HG03095 (cell line): ENCODE results near the gene NAA11.

Experiments
- ATAC-seq: cut with Tn5 transposase; IDR thresholded peaks from one replicate; pipeline ENCODE4 v1.9.1; 2021; ENCODE audit warnings: moderate library complexity; ENCODE audit not compliant: unreplicated experiment

The NAA11 gene

DNA sequence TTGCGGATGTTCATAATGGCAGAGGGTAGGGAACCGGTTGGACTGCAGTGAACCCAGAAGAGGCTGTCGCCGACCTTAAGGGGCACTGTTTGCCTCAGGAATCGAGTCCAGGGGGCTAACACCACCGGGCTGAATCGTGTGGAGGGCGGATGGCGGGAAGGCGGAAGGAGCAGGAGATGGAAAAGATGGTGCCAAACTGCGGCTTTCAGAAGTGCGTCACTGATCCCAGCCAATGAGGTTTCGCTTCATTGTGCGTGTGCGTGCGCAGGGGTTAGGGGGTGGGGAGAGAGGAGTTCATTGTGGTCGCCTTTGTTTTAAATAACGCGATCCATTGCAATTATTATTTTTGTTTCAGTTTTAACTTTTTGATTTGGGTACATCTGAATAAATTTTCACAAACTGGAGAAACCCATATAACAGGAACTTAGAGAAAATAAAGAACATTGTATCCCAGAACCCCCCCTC lies at the start of gene NAA11:
Gene NAA11 (minus strand): TSS at position 198 of the 465 bp plus-strand sequence. CDS start 184 bp downstream, at position 14.
- ATAC-seq = no peak

GRCh38 chr4:79370026-79370425 lies 44.2 kb upstream of the NAA11 start:
- no peak for ATAC-seq

DNA sequence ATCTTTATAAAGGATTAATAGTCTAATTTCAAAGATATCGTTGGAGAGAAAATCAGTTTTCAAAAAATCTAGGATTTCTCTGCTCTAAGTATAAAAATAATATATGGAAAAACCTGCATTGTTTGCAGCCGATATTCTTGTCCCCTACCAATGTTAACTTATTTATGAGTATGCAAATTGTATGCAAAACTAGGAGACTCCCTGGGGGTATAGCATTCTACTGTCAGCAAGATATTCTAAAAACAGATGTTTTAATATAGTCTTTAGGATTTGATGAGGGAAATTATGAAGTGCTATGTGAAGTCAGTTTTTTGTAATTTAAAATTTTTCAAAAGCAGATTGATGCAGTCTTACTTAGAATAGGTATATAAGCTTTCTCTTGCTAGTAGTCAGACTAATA lies 41.2 kb upstream of the NAA11 start:
- no peak for ATAC-seq

- no peak for ATAC-seq
Measured at GRCh38 chr4:79366422-79366821, 40.6 kb upstream of the NAA11 start.

GRCh38 chr4:79364061-79364460 lies 38.2 kb upstream of the NAA11 start:
- no peak for ATAC-seq

GRCh38 chr4:79362626-79363025 lies 36.8 kb upstream of the NAA11 start:
- no peak for ATAC-seq

DNA sequence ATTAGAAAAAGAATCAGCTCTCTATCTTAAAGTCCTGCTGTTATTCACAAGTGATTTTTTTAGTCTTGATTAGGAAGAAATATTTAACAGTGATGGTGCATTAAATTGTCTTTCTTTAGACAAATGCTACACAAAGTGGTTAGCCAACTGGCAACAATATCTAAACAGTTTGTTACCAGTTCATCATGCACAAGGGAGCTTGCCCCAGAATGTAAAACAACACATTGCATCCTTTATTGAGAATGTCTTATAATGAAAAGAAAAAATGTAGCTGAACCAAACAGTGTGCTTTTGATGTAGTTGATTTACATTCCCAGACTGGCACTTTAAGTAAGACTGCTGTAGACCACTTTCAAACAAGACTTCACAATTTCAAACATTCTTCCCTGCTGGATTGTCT lies 34.1 kb upstream of the NAA11 start:
- no peak for ATAC-seq

GRCh38 chr4:79358438-79358837 lies 32.6 kb upstream of the NAA11 start:
- ATAC-seq = no peak

DNA sequence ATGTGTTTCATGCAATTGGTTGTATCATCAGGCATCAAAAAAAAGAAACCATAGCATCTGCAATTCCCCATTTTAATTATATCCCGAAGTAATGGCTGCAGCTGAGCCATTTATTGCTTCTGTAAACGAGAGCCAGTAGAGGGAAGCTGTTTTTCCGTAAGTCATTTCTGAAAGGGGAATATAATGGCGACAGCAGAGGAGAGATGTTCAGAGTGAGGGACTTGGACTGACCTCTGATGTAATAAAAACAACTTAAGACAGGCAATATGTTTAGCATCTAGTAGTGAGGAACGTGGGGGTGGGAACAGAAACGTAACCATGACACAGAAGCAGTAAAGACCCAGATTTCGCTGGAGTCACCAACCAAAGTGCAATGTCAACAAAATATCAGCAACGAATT lies 31.5 kb upstream of the NAA11 start:
- no peak for ATAC-seq

DNA sequence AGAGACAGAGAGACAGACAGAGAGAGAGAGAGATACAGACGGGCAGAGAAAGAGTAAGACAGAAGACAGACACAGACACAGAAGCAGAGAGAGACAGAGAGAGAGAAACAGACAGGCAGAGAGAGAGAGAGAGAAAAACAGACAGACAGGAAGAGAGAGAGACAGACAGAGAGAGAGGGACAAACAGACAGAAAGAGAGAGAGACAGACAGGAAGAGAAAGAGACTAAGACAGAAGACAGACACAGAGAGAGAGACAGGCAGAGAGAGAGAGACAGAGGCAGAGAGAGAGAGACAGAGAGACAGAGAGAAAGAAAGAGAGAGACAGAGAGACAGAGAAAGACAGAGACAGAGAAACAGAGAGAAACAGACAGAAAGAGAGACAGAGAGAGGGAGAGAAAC lies 27.2 kb upstream of the NAA11 start:
- no peak for ATAC-seq

DNA sequence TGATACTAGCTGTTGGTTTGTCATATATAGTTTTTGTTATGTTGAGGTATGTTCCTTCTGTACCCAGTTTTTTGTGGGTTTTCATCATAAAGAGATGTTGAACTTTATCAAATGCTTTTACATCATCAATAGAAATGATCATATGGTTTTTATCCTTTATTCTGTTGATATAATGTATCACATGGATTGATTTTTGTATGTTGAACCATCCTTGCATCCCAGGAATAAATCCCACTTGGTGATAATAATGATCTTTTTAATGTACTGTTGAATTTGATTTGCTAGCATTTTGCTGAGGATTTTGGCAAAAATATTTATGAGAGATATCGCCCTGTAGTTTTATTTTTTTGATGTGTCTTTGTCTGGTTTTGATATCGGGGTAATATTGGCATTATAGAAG lies 22.5 kb upstream of the NAA11 start:
- ATAC-seq = no peak

GRCh38 chr4:79341893-79342653 lies 16.2 kb upstream of the NAA11 start:
- ATAC-seq = no peak

- ATAC-seq = no peak
Measured at GRCh38 chr4:79340568-79340967, 14.7 kb upstream of the NAA11 start.

GRCh38 chr4:79338148-79338547 lies 12.3 kb upstream of the NAA11 start:
- ATAC-seq = no peak

DNA sequence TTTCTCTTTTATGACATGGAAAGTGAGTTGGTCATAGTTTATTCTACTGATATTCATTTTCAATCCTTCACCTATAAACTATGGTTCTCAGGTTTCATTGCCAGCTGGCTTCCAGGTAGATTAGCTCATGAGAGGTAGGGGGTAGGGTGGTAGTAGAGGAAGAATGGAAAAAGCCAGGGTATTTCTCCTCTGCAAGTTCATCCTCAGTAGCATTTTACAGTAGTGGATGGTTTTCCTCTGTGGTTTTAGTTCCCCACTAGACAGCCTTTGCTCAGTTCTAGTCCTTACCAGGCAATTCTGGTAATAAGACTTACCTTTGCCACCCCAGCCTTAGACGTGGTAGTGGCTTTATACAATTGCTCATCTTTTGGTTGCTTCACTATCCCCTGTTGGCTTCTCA lies 8.9 kb upstream of the NAA11 start:
- ATAC-seq = no peak

DNA sequence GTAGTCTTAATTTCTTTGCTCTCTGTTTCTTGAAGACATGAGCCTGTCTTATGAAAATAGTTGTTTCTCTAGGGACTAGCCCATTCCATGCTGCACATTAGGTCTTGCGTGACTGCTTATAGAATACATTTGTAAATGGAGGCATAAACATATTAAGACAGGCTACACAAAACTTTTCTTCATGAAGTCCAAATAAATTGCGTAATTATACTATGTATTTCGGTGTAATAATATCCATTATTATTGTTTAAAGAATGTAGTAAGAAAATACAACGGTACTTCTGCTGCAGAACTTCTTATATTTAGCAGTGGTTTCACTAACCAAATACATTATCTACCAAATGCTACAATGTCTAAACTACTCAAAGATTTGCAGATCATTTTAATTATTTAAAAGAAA lies 8.5 kb upstream of the NAA11 start:
- ATAC-seq = no peak

DNA sequence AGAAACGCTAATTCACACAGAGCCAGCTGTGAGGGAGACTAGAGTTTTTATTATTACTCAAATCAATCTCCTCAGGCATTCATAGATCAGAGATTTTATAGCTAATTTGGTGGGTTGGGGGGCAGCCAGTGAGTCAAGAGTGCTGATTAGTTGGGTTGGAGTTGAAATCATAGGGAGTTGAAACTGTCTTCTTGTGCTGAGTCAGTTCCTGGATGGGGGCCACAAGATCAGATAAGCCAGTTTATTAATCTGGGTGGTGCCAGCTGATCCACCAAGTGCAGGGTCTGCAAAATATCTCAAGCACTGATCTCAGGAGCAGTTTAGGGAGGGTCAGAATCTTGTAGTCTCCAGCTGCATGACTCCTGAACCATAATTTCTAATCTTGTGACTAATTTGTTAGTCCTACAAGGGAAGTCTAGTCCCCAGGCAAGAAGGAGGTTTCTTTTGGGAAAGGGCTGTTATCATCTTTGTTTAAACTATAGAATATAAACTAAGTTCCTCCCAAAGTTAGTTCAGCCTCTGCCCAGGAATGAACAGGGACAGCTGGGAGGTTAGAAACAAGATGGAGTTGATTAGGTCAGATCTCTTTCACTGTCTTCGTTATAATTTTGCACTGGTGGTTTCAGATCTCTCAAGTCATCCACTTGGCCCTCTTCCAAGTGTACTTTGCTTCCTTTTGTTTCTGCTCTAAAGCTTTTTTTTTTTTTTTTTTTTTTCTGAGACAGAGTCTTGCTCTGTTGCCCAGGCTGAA lies 5.4 kb upstream of the NAA11 start:
- ATAC-seq = no peak

- ATAC-seq = no peak
Measured at GRCh38 chr4:79330720-79331119, 4.9 kb upstream of the NAA11 start.

DNA sequence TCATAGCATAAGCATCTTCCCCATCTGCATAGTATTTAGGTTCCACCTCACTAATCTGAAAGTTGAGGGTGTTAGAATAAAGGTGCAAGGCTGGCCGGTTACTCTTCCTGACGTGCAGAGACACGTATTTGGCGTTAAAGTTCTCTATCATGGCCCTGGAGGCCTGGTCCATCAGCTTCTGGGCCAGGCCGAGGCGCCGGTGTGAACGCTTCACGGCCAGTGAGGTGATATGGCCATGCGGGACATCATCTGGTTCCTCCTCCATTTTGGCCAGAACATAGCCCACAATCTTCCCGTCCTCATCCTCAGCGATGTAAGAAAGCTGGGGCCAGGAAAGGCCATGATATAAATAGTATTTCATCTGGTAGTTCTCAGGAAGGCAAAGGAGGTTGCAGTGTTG lies 425 bp downstream of the NAA11 start:
- no peak for ATAC-seq

DNA sequence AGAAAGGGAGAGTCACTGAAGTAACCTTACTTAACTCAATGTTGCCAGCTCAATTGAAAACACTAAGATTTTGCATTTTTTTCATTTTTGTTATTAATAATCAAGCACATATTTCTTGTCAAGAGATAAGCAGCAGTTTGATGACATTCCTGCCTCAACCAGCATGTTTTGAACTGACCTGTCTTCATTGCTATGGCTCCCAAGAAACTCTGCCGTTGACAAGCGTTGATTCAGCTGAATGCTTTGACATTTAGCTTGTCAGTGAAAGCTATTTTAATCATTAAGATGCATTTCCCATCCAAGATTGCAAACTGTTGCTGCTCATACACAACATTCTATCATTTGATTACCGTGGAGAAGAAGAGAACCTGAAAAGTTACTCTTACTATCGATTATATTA lies 5.9 kb downstream of the NAA11 start:
- ATAC-seq = no peak

- no peak for ATAC-seq
Measured at GRCh38 chr4:79317711-79318110, 8.2 kb downstream of the NAA11 start.

GRCh38 chr4:79315891-79316290 lies 10.0 kb downstream of the NAA11 start:
- ATAC-seq = no peak
